Left lung (tissue), 10 donors: Measurements from ENCODE around the gene ZNF628. TPM values are rescaled to one million over a fixed set of nuclear protein-coding genes. Genes with fewer than 3 reads are reported as not detected.
A peak's percentile ranks its signal among the peaks of the same experiment; 100 is the strongest.

ENCODE experiments used
- ATAC-seq: fragments of 200-7000 bp; cut with Tn5 transposase; one replicate; pipeline ENCODE4 v1.9.1; 2020; ENCODE audit warnings: moderate library complexity
- DNase-seq, 4 donors: peaks; one replicate each; pipeline ENCODE4 v3.0.0-alpha.2; 2013 to 2020
- H3K27ac ChIP-seq, 2 donors: fragments of 200-600 bp; sonication (generic) in 1 of 2; one replicate each; pipeline versions ENCODE4 v1.5.0 to v1.8.0; 2020 to 2021
- H3K27me3 ChIP-seq, 2 donors: fragments of 200-600 bp; sonication (generic) in 1 of 2; one replicate each; pipeline versions ENCODE4 v1.5.0 to v1.8.0; 2020 to 2021
- H3K36me3 ChIP-seq, 2 donors: fragments of 200-600 bp; sonication (generic) in 1 of 2; one replicate each; pipeline versions ENCODE4 v1.5.0 to v1.8.0; 2020 to 2021
- H3K4me1 ChIP-seq, 2 donors: fragments of 200-600 bp; one replicate each; pipeline ENCODE4 v1.8.0; 2021
- H3K4me3 ChIP-seq, 2 donors: fragments of 200-600 bp; sonication (generic) in 1 of 2; one replicate each; pipeline versions ENCODE4 v1.5.0 to v1.8.0; 2020 to 2021; ENCODE audit warnings: mild to moderate bottlenecking in 1 of 2
- H3K9me3 ChIP-seq, 2 donors: fragments of 200-600 bp; sonication (generic) in 1 of 2; one replicate each; pipeline versions ENCODE4 v1.5.0 to v1.8.0; 2020 to 2021
- CTCF ChIP-seq, 2 donors: fragments of 200-600 bp; sonication (generic) in 1 of 2; IDR thresholded peaks; one replicate each; pipeline versions ENCODE4 v1.5.0 to v1.8.0; 2021; ENCODE audit warnings: antibody characterized with exemption in 2 of 2
- intact Hi-C, 2 donors: fragments of 100-400 bp; cut with DNase I; formaldehyde crosslinking; loops; one replicate each; pipeline versions ENCODE4 v1.11.2 to v1.14.2; 2022
- polyA plus RNA-seq, 6 donors: library from polyadenylated mRNA; unstranded; fragments of 120-200 nt; gene quantifications; one replicate each; pipeline ENCODE4 v1.2.1, GENCODE V29; 2013; ENCODE audit not compliant: insufficient read length in 6 of 6
- total RNA-seq, 2 donors: library from RNA; stranded (reverse); fragmentation: NEBNext Ultra II Directional; extraction: Animal tissue kit (Norgen Biotek cat#: 25700); gene quantifications; one replicate each; pipeline ENCODE4 v1.2.1, GENCODE V29; 2021
- donor health status: DM: no; HTN: yes; CAD: no.
- donor health status: DM: no; HTN: no; CAD: no.

The ZNF628 gene
- total and polyA plus RNA-seq, 8 donors = 1.6 to 9.5 (median 3.7) TPM

- intact Hi-C loops = no loop called here
- Histone ChIP-seq H3K27me3 (no peaks in the 10 kb centered on the region), H3K4me1 (peaks cover 4 to 18% of the 10 kb centered on the region in 2 donors), H3K9me3 (no peaks in the 10 kb centered on the region), H3K36me3 (peaks cover 0 to 28% of the 10 kb centered on the region in 2 donors), H3K4me3 (no peak overlapping the region), H3K27ac (no peak overlapping the region)
- TF ChIP-seq CTCF (IDR thresholded peaks at IDR 0.05) = no peak
- ATAC-seq (no peak), DNase-seq (peak in 1 of 4 donors; percentile 56)
Observed at GRCh38 chr19:55478364-55478763, 1.9 kb downstream of the ZNF628 start.

DNA sequence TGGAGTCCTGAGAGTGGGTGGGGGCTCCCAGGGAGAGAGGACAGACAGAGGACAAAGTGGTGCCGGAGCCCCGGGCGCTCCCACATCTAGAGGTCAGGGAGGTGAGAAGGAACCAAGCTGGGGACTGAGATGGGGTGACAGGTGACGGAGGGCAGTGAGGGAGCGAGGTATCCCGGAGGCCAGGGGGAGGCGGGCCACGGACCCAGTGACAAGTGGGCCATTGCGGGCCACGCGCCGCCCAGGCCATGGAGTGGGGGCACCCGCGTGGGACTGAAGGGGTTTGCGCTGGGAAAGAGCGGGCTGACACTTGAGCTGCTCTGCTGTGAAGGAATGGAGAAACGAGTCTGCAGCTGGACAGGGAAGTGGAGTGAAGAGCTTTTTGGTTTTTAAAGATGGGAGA is 2.6 kb downstream of the ZNF628 start:
- H3K36me3 ChIP-seq = peaks cover 0 to 35% of the 10 kb centered on the region in 2 donors
- H3K9me3 ChIP-seq = no peaks in the 10 kb centered on the region
- DNase-seq = peak in 1 of 4 donors; percentile 73
- no peak for TF ChIP-seq CTCF (IDR thresholded peaks at IDR 0.05)
- no peak overlapping the region for H3K27ac ChIP-seq
- no peak overlapping the region for H3K4me3 ChIP-seq
- H3K27me3 ChIP-seq = peaks cover 0 to under 1% of the 10 kb centered on the region in 2 donors
- intact Hi-C loops = no loop called here
- ATAC-seq = no peak
- H3K4me1 ChIP-seq = peaks cover 7 to 22% of the 10 kb centered on the region in 2 donors

- no peak for TF ChIP-seq CTCF (IDR thresholded peaks at IDR 0.05)
- intact Hi-C loops = no loop called here
- Histone ChIP-seq H3K9me3 (no peaks in the 10 kb centered on the region), H3K4me3 (no peak overlapping the region), H3K36me3 (peaks cover 0 to 36% of the 10 kb centered on the region in 2 donors), H3K4me1 (peaks cover 12 to 28% of the 10 kb centered on the region in 2 donors), H3K27me3 (peaks cover 0 to 7% of the 10 kb centered on the region in 2 donors), H3K27ac (no peak overlapping the region)
- ATAC-seq (no peak), DNase-seq (peak in 1 of 4 donors; percentile 61)
Observed at GRCh38 chr19:55479451-55480230, 3.2 kb downstream of the ZNF628 start.

DNA sequence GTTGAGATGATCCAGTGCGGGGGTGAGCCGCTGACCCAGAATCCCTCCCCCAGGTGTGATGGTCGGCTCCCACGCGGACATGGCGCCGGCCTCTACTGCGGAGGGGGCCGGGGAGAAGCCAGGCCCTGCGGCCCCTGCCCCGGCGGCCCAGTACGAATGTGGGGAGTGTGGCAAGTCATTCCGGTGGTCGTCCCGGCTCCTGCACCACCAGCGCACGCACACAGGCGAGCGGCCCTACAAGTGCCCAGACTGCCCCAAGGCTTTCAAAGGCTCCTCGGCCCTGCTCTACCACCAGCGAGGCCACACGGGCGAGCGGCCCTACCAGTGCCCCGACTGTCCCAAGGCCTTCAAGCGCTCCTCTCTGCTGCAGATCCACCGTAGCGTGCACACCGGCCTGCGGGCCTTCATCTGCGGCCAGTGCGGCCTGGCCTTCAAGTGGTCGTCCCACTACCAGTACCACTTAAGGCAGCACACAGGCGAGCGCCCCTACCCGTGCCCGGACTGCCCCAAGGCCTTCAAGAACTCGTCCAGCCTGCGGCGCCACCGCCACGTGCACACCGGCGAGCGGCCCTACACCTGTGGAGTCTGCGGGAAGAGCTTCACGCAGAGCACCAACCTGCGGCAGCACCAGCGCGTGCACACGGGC is 4.9 kb downstream of the ZNF628 start:
- Histone ChIP-seq H3K4me3 (no peak overlapping the region), H3K36me3 (peaks cover 0 to 36% of the 10 kb centered on the region in 2 donors), H3K9me3 (no peaks in the 10 kb centered on the region), H3K4me1 (peaks cover 12 to 37% of the 10 kb centered on the region in 2 donors), H3K27ac (no peak overlapping the region), H3K27me3 (peaks cover 0 to 19% of the 10 kb centered on the region in 2 donors)
- intact Hi-C loops = no loop called here
- no peak for ATAC-seq
- peak in 1 of 4 donors; percentile 73 for DNase-seq
- TF ChIP-seq CTCF (IDR thresholded peaks at IDR 0.05) = no peak

- peaks cover 14 to 42% of the 10 kb centered on the region in 2 donors for H3K4me1 ChIP-seq
- intact Hi-C loops = no loop called here
- DNase-seq = no peak
- ATAC-seq = no peak
- no peak for TF ChIP-seq CTCF (IDR thresholded peaks at IDR 0.05)
- no peak overlapping the region for H3K4me3 ChIP-seq
- H3K27ac ChIP-seq = no peak overlapping the region
- H3K36me3 ChIP-seq = peaks cover 0 to 36% of the 10 kb centered on the region in 2 donors
- H3K9me3 ChIP-seq = no peaks in the 10 kb centered on the region
- peaks cover 0 to 19% of the 10 kb centered on the region in 2 donors for H3K27me3 ChIP-seq
Observed at GRCh38 chr19:55481794-55482155, 5.4 kb downstream of the ZNF628 start.
